Panc1 (cell line): ENCODE results near the gene NSG2. TPM values are rescaled to one million over a fixed set of nuclear protein-coding genes. Genes with fewer than 3 reads are reported as not detected.

Experiments used
- ATAC-seq: fragments of 200-7000 bp; cut with Tn5 transposase; 2 replicates; pipeline ENCODE4 v1.9.1; 2020; ENCODE audit warnings: mild to moderate bottlenecking, moderate library complexity
- BruUV-seq: library from RNA; stranded (reverse); fragments of 400-500 nt; replicated peaks from 2 replicates; lab custom pipeline; 2021; lab: Mats Ljungman, UMichigan
- CTCF ChIA-PET: fragments of 300-600 bp; sonication (Branson Sonifier 250); formaldehyde crosslinking; loops from one replicate; lab custom pipeline; 2022; ENCODE audit warnings: antibody characterized with exemption; lab: Charles Lee
- POLR2A ChIA-PET: fragments of 300-600 bp; sonication (Branson Sonifier 250); formaldehyde crosslinking; loops from one replicate; lab custom pipeline; 2022; ENCODE audit warnings: antibody characterized with exemption; lab: Charles Lee
- DNase-seq: peaks from one replicate; pipeline ENCODE4 v3.0.0-alpha.2; 2010; ENCODE audit warnings: low read depth, low spot score
- H3K27ac ChIP-seq: 2 replicates; pipeline ENCODE4 v1.5.1; 2011; ENCODE audit warnings: mild to moderate bottlenecking, low read length, inconsistent platforms
- H3K27me3 ChIP-seq: fragments of 200-500 bp; sonication (Bioruptor generic); 2 replicates; pipeline ENCODE4 v1.6.0; 2014; ENCODE audit warnings: low read length, inconsistent platforms; ENCODE audit not compliant: control insufficient read depth, insufficient read depth
- H3K36me3 ChIP-seq: fragments of 200-500 bp; sonication (Bioruptor generic); 2 replicates; pipeline ENCODE4 v1.5.1; 2014; ENCODE audit warnings: inconsistent platforms, mild to moderate bottlenecking, low read length, moderate library complexity; ENCODE audit not compliant: control insufficient read depth, insufficient read depth
- H3K4me1 ChIP-seq: 2 replicates; pipeline ENCODE4 v1.5.1; 2011; ENCODE audit warnings: inconsistent platforms, mild to moderate bottlenecking, low read length, moderate library complexity; ENCODE audit not compliant: control insufficient read depth, insufficient read depth
- H3K4me3 ChIP-seq, 2 experiments: 2 replicates each; pipeline ENCODE4 v1.5.1; 2011 to 2012; ENCODE audit warnings: low read depth in 2 of 2, low read length in 2 of 2, mild to moderate bottlenecking in 2 of 2, inconsistent platforms in 1 of 2, moderate library complexity in 1 of 2
- H3K9me3 ChIP-seq: fragments of 200-500 bp; sonication (Bioruptor generic); 2 replicates; pipeline ENCODE4 v1.5.1; 2014; ENCODE audit warnings: low read depth, mild to moderate bottlenecking, inconsistent platforms, low read length, moderate library complexity; ENCODE audit not compliant: control insufficient read depth, insufficient read depth
- CTCF ChIP-seq: fragments of 450-650 bp; IDR thresholded peaks from 2 replicates; pipeline ENCODE4 v1.5.1; 2017; ENCODE audit warnings: mild to moderate bottlenecking
- POLR2AphosphoS5 ChIP-seq: IDR thresholded peaks from 2 replicates; pipeline ENCODE4 v1.6.1; 2012; ENCODE audit warnings: mild to moderate bottlenecking, low read depth, low read length, moderate library complexity
- REST ChIP-seq, 2 experiments: IDR thresholded peaks; 2 replicates each; pipeline ENCODE4 v1.6.1; 2011 to 2012; ENCODE audit warnings: low read depth in 2 of 2, control low read depth in 1 of 2, low read length in 1 of 2, mild to moderate bottlenecking in 1 of 2, moderate library complexity in 1 of 2; ENCODE audit not compliant: insufficient read depth in 1 of 2
- SIN3A ChIP-seq: IDR thresholded peaks from 2 replicates; pipeline ENCODE4 v1.6.1; 2012; ENCODE audit warnings: low read depth, mild to moderate bottlenecking, low read length, moderate library complexity, borderline replicate concordance; ENCODE audit not compliant: insufficient read depth
- TCF7L2 ChIP-seq: IDR thresholded peaks from 2 replicates; pipeline ENCODE4 v1.6.1; 2011; ENCODE audit warnings: mild to moderate bottlenecking, low read depth, low read length, inconsistent platforms
- in situ Hi-C: cut with HindIII; loops from 2 replicates; pipeline ENCODE4 v1.10.0; 2016; ENCODE audit warnings: low sequenced_read_pairs, low pct_unique_long_range_greater_than_20kb
- intact Hi-C: fragments of 100-400 bp; cut with micrococcal nuclease; formaldehyde crosslinking; loops from one replicate; pipeline ENCODE4 v1.10.0; 2022; ENCODE audit not compliant: unreplicated experiment
- total RNA-seq: library from RNA; stranded (reverse); gene quantifications from one replicate; pipeline ENCODE4 v1.2.1, GENCODE V29; 2021; ENCODE audit not compliant: unreplicated experiment

Gene NSG2
- total RNA-seq, 1 experiment from 2014 or later: not detected

DNA sequence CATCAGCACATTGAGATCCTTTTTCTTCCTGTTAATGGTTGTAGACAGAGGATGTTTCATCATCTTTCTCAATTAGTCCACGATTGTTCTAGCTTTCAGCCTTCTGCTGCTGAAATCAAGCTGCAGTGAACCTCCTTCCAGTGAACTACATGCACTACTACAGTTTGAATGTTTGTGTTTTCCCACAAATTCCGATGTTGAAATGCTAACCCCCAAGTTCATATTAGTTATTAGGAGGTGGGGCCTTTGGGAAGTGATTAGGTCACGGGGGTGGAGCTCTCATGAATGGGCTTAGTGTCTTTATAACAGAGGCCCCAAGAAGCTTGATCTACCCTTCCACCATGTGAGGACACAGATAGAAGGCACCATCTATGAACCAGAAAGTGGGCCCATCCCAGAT is 32.9 kb downstream of the NSG2 start:
- Histone ChIP-seq H3K4me3 (no peak overlapping the region), H3K27ac (no peak overlapping the region), H3K9me3 (no peaks in the 10 kb centered on the region), H3K4me1 (no peaks in the 10 kb centered on the region), H3K27me3 (peaks cover 12% of the 10 kb centered on the region), H3K36me3 (no peaks in the 10 kb centered on the region)
- TF ChIP-seq TCF7L2 (no peak), SIN3A (no peak), POLR2AphosphoS5 (no peak), REST (IDR thresholded peaks at IDR 0.05; ENCODE audit: insufficient read depth in 1 of 2, low read depth in 2 of 2, low read length in 1 of 2) (no peak), CTCF (no peak)
- ChIA-PET POLR2A (interaction anchor here (0.7 kb wide), 1 partner anchor 20 kb away, joined by 3 read pairs; no protein-coding TSS in a partner anchor), CTCF (no interaction called here)
- in situ Hi-C loops (no loop called here), intact Hi-C loops (no loop called here)
- BruUV-seq: no TSS peak
- DNase-seq: no peak
- no peak for ATAC-seq

- ChIA-PET POLR2A (no interaction called here), CTCF (interaction anchor here (0.6 kb wide), 1 partner anchor 614 kb away, joined by 3 read pairs; no protein-coding TSS in a partner anchor)
- Histone ChIP-seq H3K27ac (no peak overlapping the region), H3K4me3 (no peak overlapping the region), H3K9me3 (no peaks in the 10 kb centered on the region), H3K36me3 (no peaks in the 10 kb centered on the region), H3K4me1 (no peaks in the 10 kb centered on the region), H3K27me3 (peaks cover 15% of the 10 kb centered on the region)
- intact Hi-C loops (no loop called here), in situ Hi-C loops (no loop called here)
- no peak for ATAC-seq
- BruUV-seq: no TSS peak
- DNase-seq: no peak
- TF ChIP-seq REST (IDR thresholded peaks at IDR 0.05; ENCODE audit: insufficient read depth in 1 of 2, low read depth in 2 of 2, low read length in 1 of 2): no peak
- no peak for TF ChIP-seq POLR2AphosphoS5
- no peak for TF ChIP-seq CTCF
- TF ChIP-seq SIN3A: no peak
- TF ChIP-seq TCF7L2: no peak
These were observed 36.8 kb downstream of the NSG2 start for GRCh38 chr5:174082286-174082685.
